ENCODE data around the gene B4GALT3.

The B4GALT3 gene

DNA sequence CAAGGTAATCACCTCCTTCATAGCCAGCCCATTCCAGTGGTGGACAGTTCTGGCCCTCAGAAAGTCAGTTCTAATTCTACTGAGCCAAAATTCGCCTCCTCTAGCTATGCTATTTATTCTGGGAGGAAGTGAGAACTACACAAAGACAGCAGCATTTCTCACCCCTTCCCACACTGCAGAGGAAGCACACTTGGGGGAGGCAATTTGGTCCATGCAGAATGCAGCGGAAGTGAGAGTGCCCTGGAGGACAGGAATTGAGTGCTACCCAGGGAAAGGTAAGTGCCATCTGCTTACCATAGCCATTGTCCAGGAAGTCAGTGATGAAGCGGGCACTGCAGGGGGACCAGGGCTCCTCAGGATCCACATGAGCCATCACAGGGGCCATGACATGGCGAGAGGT is 17.9 kb upstream of the B4GALT3 start:
- Histone ChIP-seq H3K27me3 (ENCODE audit: insufficient read depth, poor library complexity, severe bottlenecking) (no peaks in the 10 kb centered on the region), H3K27ac (replicated peaks) (no peak overlapping the region), H3K4me3 (replicated peaks; ENCODE audit: insufficient read depth, low read length) (no peak overlapping the region)
- TF ChIP-seq SPI1 (IDR thresholded peaks at IDR 0.05; ENCODE audit: borderline replicate concordance, low read depth): peak; percentile 31; the same call in 1 of the 2 replicates
- TF ChIP-seq, protein P1, sequence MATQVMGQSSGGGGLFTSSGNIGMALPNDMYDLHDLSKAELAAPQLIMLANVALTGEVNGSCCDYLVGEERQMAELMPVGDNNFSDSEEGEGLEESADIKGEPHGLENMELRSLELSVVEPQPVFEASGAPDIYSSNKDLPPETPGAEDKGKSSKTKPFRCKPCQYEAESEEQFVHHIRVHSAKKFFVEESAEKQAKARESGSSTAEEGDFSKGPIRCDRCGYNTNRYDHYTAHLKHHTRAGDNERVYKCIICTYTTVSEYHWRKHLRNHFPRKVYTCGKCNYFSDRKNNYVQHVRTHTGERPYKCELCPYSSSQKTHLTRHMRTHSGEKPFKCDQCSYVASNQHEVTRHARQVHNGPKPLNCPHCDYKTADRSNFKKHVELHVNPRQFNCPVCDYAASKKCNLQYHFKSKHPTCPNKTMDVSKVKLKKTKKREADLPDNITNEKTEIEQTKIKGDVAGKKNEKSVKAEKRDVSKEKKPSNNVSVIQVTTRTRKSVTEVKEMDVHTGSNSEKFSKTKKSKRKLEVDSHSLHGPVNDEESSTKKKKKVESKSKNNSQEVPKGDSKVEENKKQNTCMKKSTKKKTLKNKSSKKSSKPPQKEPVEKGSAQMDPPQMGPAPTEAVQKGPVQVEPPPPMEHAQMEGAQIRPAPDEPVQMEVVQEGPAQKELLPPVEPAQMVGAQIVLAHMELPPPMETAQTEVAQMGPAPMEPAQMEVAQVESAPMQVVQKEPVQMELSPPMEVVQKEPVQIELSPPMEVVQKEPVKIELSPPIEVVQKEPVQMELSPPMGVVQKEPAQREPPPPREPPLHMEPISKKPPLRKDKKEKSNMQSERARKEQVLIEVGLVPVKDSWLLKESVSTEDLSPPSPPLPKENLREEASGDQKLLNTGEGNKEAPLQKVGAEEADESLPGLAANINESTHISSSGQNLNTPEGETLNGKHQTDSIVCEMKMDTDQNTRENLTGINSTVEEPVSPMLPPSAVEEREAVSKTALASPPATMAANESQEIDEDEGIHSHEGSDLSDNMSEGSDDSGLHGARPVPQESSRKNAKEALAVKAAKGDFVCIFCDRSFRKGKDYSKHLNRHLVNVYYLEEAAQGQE (IDR thresholded peaks at IDR 0.05; ENCODE audit: insufficient replicate concordance, low read depth): no peak
- peak in 1 of 2 experiments; percentile 75 for DNase-seq (ENCODE audit: low read depth in 1 of 2, low spot score in 1 of 2)

DNA sequence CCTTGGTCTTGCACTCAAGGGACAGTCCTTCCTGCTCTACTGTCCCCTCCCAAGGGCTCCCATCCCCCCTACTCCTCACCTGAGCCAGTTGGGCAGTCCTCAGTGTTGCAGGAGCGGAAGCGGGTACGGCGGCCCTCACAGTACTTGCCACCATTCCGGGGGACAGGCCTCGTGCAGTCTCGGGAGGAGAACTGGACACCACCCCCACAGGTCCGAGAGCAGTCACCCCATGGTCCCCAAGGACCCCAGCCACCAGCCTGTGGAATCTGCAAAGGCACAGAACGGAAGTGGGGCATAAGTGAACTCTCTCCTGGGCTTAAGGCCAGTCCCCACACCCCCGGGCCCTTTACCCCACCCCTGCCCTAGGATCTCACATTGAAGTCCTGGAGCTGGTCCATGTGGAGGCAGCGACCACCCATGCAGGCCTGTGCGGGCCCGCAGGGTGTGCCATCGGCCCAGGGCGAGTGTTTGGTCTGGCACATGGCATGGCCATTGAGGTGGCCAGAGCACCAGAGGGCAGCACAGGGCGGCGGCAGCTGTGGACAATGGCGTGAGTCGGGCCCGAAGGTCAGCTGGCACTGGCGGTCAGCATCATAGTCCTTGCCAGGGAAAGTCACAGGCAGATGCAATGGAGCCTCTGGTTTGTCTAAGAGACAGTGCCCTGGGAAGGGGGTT is 16.4 kb upstream of the B4GALT3 start:
- Histone ChIP-seq H3K27me3 (ENCODE audit: insufficient read depth, poor library complexity, severe bottlenecking) (no peaks in the 10 kb centered on the region), H3K4me3 (replicated peaks; ENCODE audit: insufficient read depth, low read length) (no peak overlapping the region), H3K27ac (replicated peaks) (no peak overlapping the region)
- no peak for DNase-seq (ENCODE audit: low read depth in 1 of 2, low spot score in 1 of 2)
- TF ChIP-seq, protein P2, sequence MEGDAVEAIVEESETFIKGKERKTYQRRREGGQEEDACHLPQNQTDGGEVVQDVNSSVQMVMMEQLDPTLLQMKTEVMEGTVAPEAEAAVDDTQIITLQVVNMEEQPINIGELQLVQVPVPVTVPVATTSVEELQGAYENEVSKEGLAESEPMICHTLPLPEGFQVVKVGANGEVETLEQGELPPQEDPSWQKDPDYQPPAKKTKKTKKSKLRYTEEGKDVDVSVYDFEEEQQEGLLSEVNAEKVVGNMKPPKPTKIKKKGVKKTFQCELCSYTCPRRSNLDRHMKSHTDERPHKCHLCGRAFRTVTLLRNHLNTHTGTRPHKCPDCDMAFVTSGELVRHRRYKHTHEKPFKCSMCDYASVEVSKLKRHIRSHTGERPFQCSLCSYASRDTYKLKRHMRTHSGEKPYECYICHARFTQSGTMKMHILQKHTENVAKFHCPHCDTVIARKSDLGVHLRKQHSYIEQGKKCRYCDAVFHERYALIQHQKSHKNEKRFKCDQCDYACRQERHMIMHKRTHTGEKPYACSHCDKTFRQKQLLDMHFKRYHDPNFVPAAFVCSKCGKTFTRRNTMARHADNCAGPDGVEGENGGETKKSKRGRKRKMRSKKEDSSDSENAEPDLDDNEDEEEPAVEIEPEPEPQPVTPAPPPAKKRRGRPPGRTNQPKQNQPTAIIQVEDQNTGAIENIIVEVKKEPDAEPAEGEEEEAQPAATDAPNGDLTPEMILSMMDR (IDR thresholded peaks at IDR 0.05; ENCODE audit: insufficient read depth, low read length): no peak
- no peak for TF ChIP-seq SPI1 (IDR thresholded peaks at IDR 0.05; ENCODE audit: borderline replicate concordance, low read depth)
- TF ChIP-seq, protein P1 (IDR thresholded peaks at IDR 0.05; ENCODE audit: insufficient replicate concordance, low read depth): no peak
- no peak for TF ChIP-seq POLR2AphosphoS5 (IDR thresholded peaks at IDR 0.05; ENCODE audit: low read depth)
- no peak for TF ChIP-seq GABPA (IDR thresholded peaks at IDR 0.05; ENCODE audit: low read depth)

DNA sequence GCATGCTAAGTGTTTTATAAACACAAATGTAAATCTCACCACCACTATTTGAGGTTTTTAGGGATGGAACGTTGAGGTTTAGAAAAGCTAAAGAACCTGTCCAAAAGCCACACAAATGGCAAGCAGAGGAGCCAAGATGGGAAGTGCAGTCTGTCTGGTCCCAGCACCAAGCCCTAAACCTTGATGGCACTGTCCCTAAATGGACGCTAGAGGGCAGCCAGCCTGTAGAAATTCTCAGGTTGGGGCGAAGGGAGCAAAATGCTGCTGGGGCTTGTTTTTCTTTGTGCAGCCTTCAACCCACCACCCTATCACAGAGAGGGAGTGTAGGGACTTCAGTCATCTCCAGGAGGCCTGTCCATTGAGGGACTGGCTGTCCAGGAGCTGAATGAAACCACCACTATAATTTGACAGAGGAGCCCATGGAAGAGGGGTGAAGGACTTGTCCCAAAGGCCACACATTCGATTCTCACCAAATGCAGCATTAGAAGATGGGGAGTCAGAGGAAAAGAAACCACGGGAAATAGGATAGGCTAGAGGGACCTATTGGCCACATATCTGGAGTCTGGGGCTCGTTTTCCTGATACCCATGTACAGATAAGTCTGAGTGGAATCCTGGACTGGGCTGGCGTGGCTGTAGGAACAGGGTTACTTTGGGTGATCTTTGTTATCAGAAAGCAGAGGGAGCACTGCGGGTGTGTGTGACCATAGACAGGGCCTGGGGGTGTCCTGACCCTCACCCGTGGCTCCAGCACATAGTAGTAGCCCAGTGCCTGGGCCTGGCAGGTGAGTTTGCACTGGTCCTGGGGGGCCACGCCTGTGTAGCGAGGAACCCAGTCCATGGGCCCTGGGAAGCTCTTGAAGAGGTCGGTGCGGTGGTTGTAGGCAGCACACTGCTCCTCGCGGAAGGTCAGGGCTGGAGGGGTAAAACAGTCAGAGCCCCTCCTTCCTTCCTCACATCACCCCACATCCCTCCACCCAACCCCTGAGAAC is 15.5 kb upstream of the B4GALT3 start:
- Histone ChIP-seq H3K27me3 (ENCODE audit: insufficient read depth, poor library complexity, severe bottlenecking) (no peaks in the 10 kb centered on the region), H3K4me3 (replicated peaks; ENCODE audit: insufficient read depth, low read length) (no peak overlapping the region), H3K27ac (replicated peaks) (no peak overlapping the region)
- TF ChIP-seq SPI1 (IDR thresholded peaks at IDR 0.05; ENCODE audit: borderline replicate concordance, low read depth): peak; percentile 74
- TF ChIP-seq POLR2AphosphoS5 (IDR thresholded peaks at IDR 0.05; ENCODE audit: low read depth): no peak
- TF ChIP-seq, protein P2 (IDR thresholded peaks at IDR 0.05; ENCODE audit: insufficient read depth, low read length): peak; percentile 96
- no peak for TF ChIP-seq GABPA (IDR thresholded peaks at IDR 0.05; ENCODE audit: low read depth)
- peak; percentile 61 to 76 for DNase-seq (ENCODE audit: low read depth in 1 of 2, low spot score in 1 of 2)

DNA sequence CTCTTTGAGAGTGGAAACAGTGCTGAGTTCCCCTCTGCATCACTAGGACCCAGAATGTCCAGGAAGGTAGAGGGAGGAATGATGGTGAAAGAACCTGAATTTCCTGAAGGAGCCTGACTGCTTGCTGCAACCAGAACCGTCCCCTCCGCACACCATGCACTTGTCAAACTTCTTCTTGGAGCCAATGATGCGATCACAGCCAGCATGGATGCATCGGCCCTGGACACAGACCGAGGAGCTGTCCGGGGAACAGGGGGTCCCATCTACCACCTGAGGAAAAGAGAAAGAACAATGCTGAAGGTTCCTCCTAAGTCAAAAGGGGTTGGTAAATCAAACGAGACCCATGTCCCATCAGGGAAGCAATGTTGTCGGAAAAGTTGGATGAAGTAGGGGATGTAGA is 14.7 kb upstream of the B4GALT3 start:
- H3K27me3 ChIP-seq (ENCODE audit: insufficient read depth, poor library complexity, severe bottlenecking): no peaks in the 10 kb centered on the region
- no peak for DNase-seq (ENCODE audit: low read depth in 1 of 2, low spot score in 1 of 2)
- no peak overlapping the region for H3K27ac ChIP-seq (replicated peaks)
- no peak overlapping the region for H3K4me3 ChIP-seq (replicated peaks; ENCODE audit: insufficient read depth, low read length)
- TF ChIP-seq POLR2AphosphoS5 (IDR thresholded peaks at IDR 0.05; ENCODE audit: low read depth): no peak
- TF ChIP-seq GABPA (IDR thresholded peaks at IDR 0.05; ENCODE audit: low read depth): no peak
- no peak for TF ChIP-seq SPI1 (IDR thresholded peaks at IDR 0.05; ENCODE audit: borderline replicate concordance, low read depth)
- TF ChIP-seq, protein P1 (IDR thresholded peaks at IDR 0.05; ENCODE audit: insufficient replicate concordance, low read depth): no peak
- TF ChIP-seq, protein P2 (IDR thresholded peaks at IDR 0.05; ENCODE audit: insufficient read depth, low read length): no peak

Measured in HL-60 (cell line).